Activated T-helper 17 cell treated with anti-CD3 and anti-CD28 coated beads, Interleukin-2, amount 50 U/mL, for 72 hours (primary cell): ENCODE data around the gene LCN2. TPM values are rescaled to one million over a fixed set of nuclear protein-coding genes. Genes with fewer than 3 reads are reported as not detected.

Source experiments
- ATAC-seq: fragments of 150-1000 bp; cut with Tn5 transposase; replicated peaks from 2 replicates; pipeline ENCODE4 v1.10.0; 2021; ENCODE audit warnings: mild to moderate bottlenecking, moderate library complexity
- H3K27ac Mint-ChIP-seq: one replicate; pipeline ENCODE4 v1.8.0; 2022; ENCODE audit warnings: mixed read lengths
- H3K27me3 Mint-ChIP-seq: one replicate; pipeline ENCODE4 v1.8.0; 2022; ENCODE audit warnings: mixed read lengths
- H3K36me3 Mint-ChIP-seq: one replicate; pipeline ENCODE4 v1.8.0; 2022; ENCODE audit warnings: low read depth, mild to moderate bottlenecking, mixed read lengths
- H3K4me1 Mint-ChIP-seq: one replicate; pipeline ENCODE4 v1.8.0; 2022; ENCODE audit warnings: mixed read lengths
- H3K4me3 Mint-ChIP-seq: one replicate; pipeline ENCODE4 v1.8.0; 2022; ENCODE audit warnings: mild to moderate bottlenecking, mixed read lengths
- H3K9me3 Mint-ChIP-seq: one replicate; pipeline ENCODE4 v1.8.0; 2022; ENCODE audit warnings: mixed read lengths
- total RNA-seq, 2 donors: library from RNA; stranded (reverse); gene quantifications; one replicate each; pipeline ENCODE4 v1.2.3, GENCODE V29; 2022

LCN2 gene
- total RNA-seq, 2 donors from 2014 or later = not detected

DNA sequence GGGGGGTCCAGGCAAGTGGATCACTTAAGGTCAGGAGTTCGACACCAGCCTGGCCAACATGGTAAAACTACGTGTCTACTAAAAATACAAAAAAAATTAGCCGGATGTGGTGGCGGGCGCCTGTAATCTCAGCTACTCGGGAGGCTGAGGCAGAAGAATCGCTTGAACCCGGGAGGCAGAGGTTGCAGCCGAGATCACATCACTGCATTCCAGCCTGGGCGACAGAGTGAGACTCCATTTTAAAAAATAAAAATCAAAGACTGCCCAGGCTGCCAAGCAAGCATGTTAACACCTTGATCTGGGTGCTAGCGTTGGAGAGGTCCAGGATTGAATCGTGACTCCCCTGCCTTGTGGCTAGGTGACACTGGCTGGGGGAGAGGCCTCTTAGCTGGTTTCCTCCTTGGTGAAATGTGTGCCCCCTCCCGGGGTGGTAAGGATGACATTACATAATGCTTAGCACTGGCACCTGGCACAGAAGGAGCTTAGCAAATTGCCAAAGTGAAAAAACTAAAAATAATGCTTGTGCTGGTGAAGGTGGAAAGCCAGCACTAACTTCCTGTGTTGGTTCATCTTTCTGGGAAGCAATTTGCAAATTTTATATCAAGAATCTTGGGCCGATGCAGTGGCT is 44.3 kb downstream of the LCN2 start:
- Mint-ChIP-seq H3K4me1 (peaks cover 8% of the 10 kb centered on the region), H3K27me3 (no peaks in the 10 kb centered on the region), H3K4me3 (no peak overlapping the region), H3K36me3 (peaks cover 16% of the 10 kb centered on the region), H3K27ac (no peak overlapping the region), H3K9me3 (no peaks in the 10 kb centered on the region)
- no peak for ATAC-seq

DNA sequence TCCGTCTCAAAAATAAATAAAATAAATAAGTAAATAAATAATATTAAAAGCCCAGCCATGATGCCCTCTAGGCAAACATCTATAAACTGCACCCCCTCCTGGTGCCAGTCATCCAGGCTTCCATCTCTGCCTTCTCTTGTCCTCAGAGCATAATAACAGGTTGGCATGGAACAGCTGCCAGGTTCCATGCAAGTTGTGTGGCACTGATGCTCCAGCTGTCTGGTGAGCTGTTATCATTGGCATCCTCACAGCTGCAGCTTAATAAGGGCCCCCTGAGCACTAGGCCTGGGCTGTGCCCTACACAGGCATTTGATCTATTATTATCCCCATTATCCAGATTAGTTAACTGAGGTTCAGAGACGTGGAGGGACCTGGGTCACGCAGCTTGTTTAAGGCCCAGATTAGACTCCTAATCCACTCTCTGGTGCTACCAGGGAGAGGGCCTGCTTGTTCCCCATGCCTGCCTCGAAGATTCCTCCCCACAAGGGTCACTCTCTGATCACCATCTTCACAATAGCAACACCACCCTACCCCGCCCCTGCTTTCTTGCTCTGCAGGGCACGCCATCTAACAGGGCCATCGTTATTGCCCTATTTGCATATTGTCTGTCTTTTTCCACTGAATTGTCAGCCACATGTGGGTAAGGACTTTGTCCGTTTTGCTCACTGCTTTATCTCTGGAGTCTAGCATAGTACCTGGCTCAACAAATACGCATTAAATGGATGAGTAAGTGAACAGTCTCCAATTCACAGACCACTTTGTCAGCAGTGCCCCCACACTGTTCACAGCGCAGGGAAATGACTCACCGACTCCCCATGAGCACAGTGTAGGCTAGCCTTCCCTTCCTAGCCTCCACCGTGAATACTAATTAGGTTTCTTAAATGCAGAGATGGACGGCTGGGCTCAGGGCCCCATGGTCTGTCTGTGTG is 52.5 kb downstream of the LCN2 start:
- Mint-ChIP-seq H3K4me3 (peak overlapping the region; percentile 80), H3K4me1 (peaks cover 15% of the 10 kb centered on the region), H3K36me3 (no peaks in the 10 kb centered on the region), H3K27me3 (peaks cover 4% of the 10 kb centered on the region), H3K9me3 (no peaks in the 10 kb centered on the region), H3K27ac (peak overlapping the region; percentile 89)
- ATAC-seq = peak; percentile 21

GRCh38 chr9:128202648-128203023 is 53.4 kb downstream of the LCN2 start:
- Mint-ChIP-seq H3K27ac (peak overlapping the region; percentile 89), H3K36me3 (no peaks in the 10 kb centered on the region), H3K4me3 (peak overlapping the region; percentile 80), H3K4me1 (peaks cover 15% of the 10 kb centered on the region), H3K9me3 (no peaks in the 10 kb centered on the region), H3K27me3 (peaks cover 4% of the 10 kb centered on the region)
- no peak for ATAC-seq

Other genes with a start within 250 kb of the LCN2 start
- 100 to 1,000 TPM in 1 of 2 donors, 10 to 100 TPM in 1; 61.7 to 124 TPM for gene ST6GALNAC6, start 249.8 kb upstream of the LCN2 start, total RNA-seq
- gene ST6GALNAC4, start 232.4 kb upstream of the LCN2 start, total RNA-seq = 10 to 100 TPM; 19.6 to 19.8 TPM
- gene PIP5KL1, start 218.7 kb upstream of the LCN2 start, total RNA-seq = 1 to 10 TPM; 2.6 to 3.7 TPM
- gene DPM2, start 211.6 kb upstream of the LCN2 start, total RNA-seq = 10 to 100 TPM; 29.4 to 54.5 TPM
- 10 to 100 TPM; 29.6 to 37.8 TPM for gene EEIG1, start 168.5 kb upstream of the LCN2 start, total RNA-seq
- gene NAIF1, start 82.1 kb upstream of the LCN2 start, total RNA-seq = 10 to 100 TPM in 1 of 2 donors, 1 to 10 TPM in 1; 9.0 to 15.0 TPM
- 10 to 100 TPM; 10.8 to 12.7 TPM for gene SLC25A25, start 81.2 kb upstream of the LCN2 start, total RNA-seq
- 10 to 100 TPM; 15.3 to 32.3 TPM for gene PTGES2, start 21.7 kb upstream of the LCN2 start, total RNA-seq
- 10 to 100 TPM; 65.7 to 71.9 TPM for gene BBLN, start 10.8 kb downstream of the LCN2 start, total RNA-seq
- gene CIZ1, start 42.1 kb downstream of the LCN2 start, total RNA-seq = 100 to 1,000 TPM; 113 to 123 TPM
- 1 to 10 TPM in 1 of 2 donors, under 1 TPM in 1; 0.84 to 9.2 TPM for gene DNM1, start 53.9 kb downstream of the LCN2 start, total RNA-seq
- gene GOLGA2, start 126.6 kb downstream of the LCN2 start, total RNA-seq = 10 to 100 TPM; 31.2 to 60.0 TPM
- gene SWI5, start 126.8 kb downstream of the LCN2 start, total RNA-seq = 10 to 100 TPM; 12.1 to 14.9 TPM
- 10 to 100 TPM; 22.6 to 35.2 TPM for gene TRUB2, start 173.0 kb downstream of the LCN2 start, total RNA-seq
- gene COQ4, start 173.4 kb downstream of the LCN2 start, total RNA-seq = 10 to 100 TPM; 30.8 to 44.4 TPM
- 10 to 100 TPM in 1 of 2 donors, 1 to 10 TPM in 1; 7.7 to 22.3 TPM for gene SLC27A4, start 191.1 kb downstream of the LCN2 start, total RNA-seq
- gene URM1, start 221.9 kb downstream of the LCN2 start, total RNA-seq = 10 to 100 TPM; 41.4 to 83.5 TPM